ENCODE data around the gene ST6GAL1. TPM values are rescaled to one million over a fixed set of nuclear protein-coding genes. Genes with fewer than 3 reads are reported as not detected.

ST6GAL1 gene
- total and polyA plus RNA-seq, 2 of the 4 experiments (the other 2 are of a cell fraction) = 1.4 to 2.9 TPM

GRCh38 chr3:186978712-186979111 is 48.4 kb downstream of the ST6GAL1 start:
- Histone ChIP-seq H3K79me1 (ENCODE audit: low read depth in 1 of 2, low read length in 2 of 2) (no peaks in the 10 kb centered on the region), H3K9ac (ENCODE audit: low read depth, low read length) (no peak overlapping the region), H3K27me3 (ENCODE audit: control insufficient read depth, insufficient read depth, low read length) (no peaks in the 10 kb centered on the region; the same call in 1 of the 2 replicates), H3K9me3 (ENCODE audit: control insufficient read depth, insufficient read depth, low read length) (no peaks in the 10 kb centered on the region), H3K36me3 (ENCODE audit: control insufficient read depth, insufficient read depth, low read length) (no peaks in the 10 kb centered on the region), H3K4ac (ENCODE audit: low read depth, low read length) (no peak overlapping the region), H3K27ac (ENCODE audit: insufficient read depth, low read length) (no peak overlapping the region), H4K20me1 (ENCODE audit: insufficient read depth, low read length) (no peaks in the 10 kb centered on the region), H2BK5ac (ENCODE audit: low read depth, low read length, poor library complexity, severe bottlenecking) (no peak overlapping the region), H2AFZ (replicated peaks; ENCODE audit: low read length, poor library complexity) (no peak overlapping the region), H3K18ac (ENCODE audit: low read depth, low read length) (no peak overlapping the region), H3K23ac (ENCODE audit: low read depth, low read length) (no peak overlapping the region), H3K14ac (replicated peaks; ENCODE audit: low read depth, low read length) (no peak overlapping the region), H3K4me3 (ENCODE audit: insufficient read depth, low read depth, low read length) (no peak overlapping the region), H2AK9ac (replicated peaks; ENCODE audit: low read depth, low read length, poor library complexity) (no peak overlapping the region), H3K56ac (ENCODE audit: extremely low read depth, insufficient read depth, low read length) (no peak overlapping the region), H4K91ac (ENCODE audit: insufficient read depth, low read depth, low read length) (no peak overlapping the region), H2BK120ac (ENCODE audit: low read depth, low read length) (no peak overlapping the region), H4K8ac (ENCODE audit: low read depth in 2 of 2, low read length in 2 of 2) (no peak overlapping the region), H4K5ac (ENCODE audit: low read depth, low read length) (no peak overlapping the region), H2AK5ac (ENCODE audit: low read depth, low read length) (no peak overlapping the region), H2BK20ac (ENCODE audit: low read depth, low read length) (no peak overlapping the region), H2BK15ac (ENCODE audit: low read depth, low read length) (no peak overlapping the region), H3K4me2 (ENCODE audit: low read depth, low read length) (no peak overlapping the region), H3K9me1 (ENCODE audit: insufficient read depth, low read length) (no peaks in the 10 kb centered on the region), H3K4me1 (ENCODE audit: control insufficient read depth, insufficient read depth, low read length) (no peaks in the 10 kb centered on the region; the same call in 1 of the 2 replicates)
- BruUV-seq (replicated peaks) = no TSS peak
- DNase-seq (no peak), ATAC-seq (ENCODE audit: low read depth) (no peak)
- TF ChIP-seq MXI1 (IDR thresholded peaks at IDR 0.05; ENCODE audit: borderline replicate concordance, low read depth, low read length) (no peak), POLR2A (IDR thresholded peaks at IDR 0.05; ENCODE audit: low read depth, low read length) (no peak), RAD21 (IDR thresholded peaks at IDR 0.05; ENCODE audit: low read length) (no peak), FOS (IDR thresholded peaks at IDR 0.05; ENCODE audit: low read depth, low read length) (no peak), CHD1 (IDR thresholded peaks at IDR 0.05; ENCODE audit: low read depth, low read length) (no peak), CTCF (conservative IDR thresholded peaks at IDR 0.05; ENCODE audit: low read depth, low read length) (no peak), RFX5 (IDR thresholded peaks at IDR 0.05; ENCODE audit: low read depth, low read length) (no peak), RCOR1 (IDR thresholded peaks at IDR 0.05; ENCODE audit: insufficient replicate concordance, low read length) (no peak), ELK1 (IDR thresholded peaks at IDR 0.05; ENCODE audit: borderline replicate concordance, low read depth, low read length) (no peak), SMC3 (IDR thresholded peaks at IDR 0.05; ENCODE audit: low read depth, low read length) (no peak), MAFK (IDR thresholded peaks at IDR 0.05; ENCODE audit: low read depth, low read length) (no peak), CEBPB (IDR thresholded peaks at IDR 0.05; ENCODE audit: low read depth, low read length) (no peak), BHLHE40 (IDR thresholded peaks at IDR 0.05; ENCODE audit: low read depth, low read length) (no peak), USF2 (IDR thresholded peaks at IDR 0.05; ENCODE audit: low read depth, low read length) (no peak), NFE2L2 (IDR thresholded peaks at IDR 0.05; ENCODE audit: low read depth, low read length) (no peak), MAZ (IDR thresholded peaks at IDR 0.05; ENCODE audit: borderline replicate concordance, low read depth, low read length) (no peak)
- intact Hi-C loops (cut with micrococcal nuclease) (no loop called here), in situ Hi-C loops (cut with MboI; ENCODE audit: low sequenced_read_pairs) (no loop called here), dilution Hi-C loops (cut with HindIII; ENCODE audit: low sequenced_read_pairs, unreplicated experiment) (no loop called here)
- CTCF ChIA-PET = no interaction called here
- 67% methylated on average over 1 of the region's 2 CpGs; no CpG with 5 or more reads in 1 of the 2 experiments for WGBS, 2 experiments (ENCODE audit: extremely low coverage in 2 of 2, insufficient read length in 1 of 2)
- POLR2A ChIA-PET (ENCODE audit: unreplicated experiment) = no interaction called here
